ENCODE measurements around the gene EDDM13. TPM values are rescaled to one million over a fixed set of nuclear protein-coding genes. Genes with fewer than 3 reads are reported as not detected.

The EDDM13 gene
- total RNA-seq, 1 experiment from 2014 or later = not detected

DNA sequence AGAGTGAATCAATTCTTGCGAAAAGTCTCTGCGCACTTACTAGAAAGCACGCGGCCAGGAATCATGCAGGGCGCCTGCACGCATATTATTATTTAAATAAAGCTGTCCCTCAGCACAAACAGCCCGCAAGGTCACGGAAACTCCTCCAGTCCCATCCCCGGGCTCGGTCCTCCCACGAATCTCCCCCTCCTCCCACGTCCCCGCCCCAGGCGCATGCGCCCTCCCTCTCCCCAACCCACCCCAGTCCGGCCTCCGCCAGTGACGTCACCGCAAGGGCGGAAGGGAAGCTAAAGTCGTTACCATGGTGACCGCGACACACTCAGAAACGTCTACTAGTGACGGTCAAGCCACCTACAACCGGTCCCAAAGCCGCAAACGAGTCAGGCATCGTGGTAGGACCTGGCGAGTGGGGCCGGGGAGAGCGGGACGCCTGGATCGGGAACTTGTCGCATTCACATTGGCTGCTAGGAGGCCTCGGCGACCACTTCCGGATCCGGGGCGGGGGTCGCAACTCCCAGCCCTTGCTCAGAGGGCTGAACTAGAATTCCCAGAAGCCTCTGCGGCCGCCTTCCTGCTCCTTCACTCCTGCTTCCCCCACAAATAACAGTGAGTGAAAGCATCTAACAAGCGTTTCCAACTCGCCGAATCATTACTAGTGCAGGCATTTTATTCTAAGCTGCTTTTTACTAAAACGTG lies 42.0 kb downstream of the EDDM13 start, which contains the start of gene ZSCAN5A:
Gene ZSCAN5A (minus strand): TSS at position 459 of the 696 bp plus-strand sequence. CDS start 89,793 bp downstream, outside the sequence.
- intact Hi-C loops (cut with micrococcal nuclease) = loop anchor here (1.0 kb wide), 1 partner anchor 173 kb away; the partner anchor contains the start of gene ZNF444
- peak within 1 kb of the TSS; percentile 91 for H2AFZ ChIP-seq (ENCODE audit: low read length)
- no peaks in the 10 kb centered on the region; the same call in 1 of the 2 replicates for H3K36me3 ChIP-seq (ENCODE audit: low read depth, low read length)
- H3K27me3 ChIP-seq (ENCODE audit: low read length) = peaks cover 2% of the 10 kb centered on the region; the same call in 1 of the 2 replicates
- ATAC-seq (peak; percentile 81), DNase-seq (peak; percentile 97)
- H3K27ac ChIP-seq (ENCODE audit: low read length) = peak within 1 kb of the TSS; percentile 81
- H3K9me3 ChIP-seq (ENCODE audit: low read length) = no peaks in the 10 kb centered on the region
- no peak for TF ChIP-seq EZH2phosphoT487 (IDR thresholded peaks at IDR 0.05; ENCODE audit: borderline replicate concordance, low read length)
- TF ChIP-seq, protein P1, sequence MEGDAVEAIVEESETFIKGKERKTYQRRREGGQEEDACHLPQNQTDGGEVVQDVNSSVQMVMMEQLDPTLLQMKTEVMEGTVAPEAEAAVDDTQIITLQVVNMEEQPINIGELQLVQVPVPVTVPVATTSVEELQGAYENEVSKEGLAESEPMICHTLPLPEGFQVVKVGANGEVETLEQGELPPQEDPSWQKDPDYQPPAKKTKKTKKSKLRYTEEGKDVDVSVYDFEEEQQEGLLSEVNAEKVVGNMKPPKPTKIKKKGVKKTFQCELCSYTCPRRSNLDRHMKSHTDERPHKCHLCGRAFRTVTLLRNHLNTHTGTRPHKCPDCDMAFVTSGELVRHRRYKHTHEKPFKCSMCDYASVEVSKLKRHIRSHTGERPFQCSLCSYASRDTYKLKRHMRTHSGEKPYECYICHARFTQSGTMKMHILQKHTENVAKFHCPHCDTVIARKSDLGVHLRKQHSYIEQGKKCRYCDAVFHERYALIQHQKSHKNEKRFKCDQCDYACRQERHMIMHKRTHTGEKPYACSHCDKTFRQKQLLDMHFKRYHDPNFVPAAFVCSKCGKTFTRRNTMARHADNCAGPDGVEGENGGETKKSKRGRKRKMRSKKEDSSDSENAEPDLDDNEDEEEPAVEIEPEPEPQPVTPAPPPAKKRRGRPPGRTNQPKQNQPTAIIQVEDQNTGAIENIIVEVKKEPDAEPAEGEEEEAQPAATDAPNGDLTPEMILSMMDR (conservative IDR thresholded peaks at IDR 0.05; ENCODE audit: low read depth, low read length) = no peak
- no peak for TF ChIP-seq EZH2 (IDR thresholded peaks at IDR 0.05; ENCODE audit: low read length, unreplicated experiment)
- H3K4me3 ChIP-seq (ENCODE audit: low read length) = peak within 1 kb of the TSS; percentile 72
- H3K4me2 ChIP-seq (ENCODE audit: low read length) = peak within 1 kb of the TSS; percentile 85
- ChIA-PET CTCF (interaction anchor here (0.6 to 2.1 kb wide), 3 partner anchors 19 to 62 kb away, joined by 3 to 26 read pairs (median 12); no protein-coding TSS in a partner anchor), POLR2A (ENCODE audit: unreplicated experiment) (interaction anchor here (0.6 to 0.7 kb wide), 3 partner anchors 61 to 667 kb away, joined by 4 read pairs; no protein-coding TSS in a partner anchor)
- peaks cover 4% of the 10 kb centered on the region for H3K79me2 ChIP-seq (ENCODE audit: low read length)
- no peaks in the 10 kb centered on the region for H3K9me2 ChIP-seq (replicated peaks; ENCODE audit: low read length)
- BruUV-seq (replicated peaks) = no TSS peak
- H3K9ac ChIP-seq (ENCODE audit: low read length) = peak within 1 kb of the TSS; percentile 85
- no peaks in the 10 kb centered on the region for H3F3A ChIP-seq (ENCODE audit: low read length, unreplicated experiment)
- H4K20me1 ChIP-seq (ENCODE audit: low read length) = no peaks in the 10 kb centered on the region
- H3K4me1 ChIP-seq (ENCODE audit: insufficient read depth, low read length) = peaks cover 11% of the 10 kb centered on the region

DNA sequence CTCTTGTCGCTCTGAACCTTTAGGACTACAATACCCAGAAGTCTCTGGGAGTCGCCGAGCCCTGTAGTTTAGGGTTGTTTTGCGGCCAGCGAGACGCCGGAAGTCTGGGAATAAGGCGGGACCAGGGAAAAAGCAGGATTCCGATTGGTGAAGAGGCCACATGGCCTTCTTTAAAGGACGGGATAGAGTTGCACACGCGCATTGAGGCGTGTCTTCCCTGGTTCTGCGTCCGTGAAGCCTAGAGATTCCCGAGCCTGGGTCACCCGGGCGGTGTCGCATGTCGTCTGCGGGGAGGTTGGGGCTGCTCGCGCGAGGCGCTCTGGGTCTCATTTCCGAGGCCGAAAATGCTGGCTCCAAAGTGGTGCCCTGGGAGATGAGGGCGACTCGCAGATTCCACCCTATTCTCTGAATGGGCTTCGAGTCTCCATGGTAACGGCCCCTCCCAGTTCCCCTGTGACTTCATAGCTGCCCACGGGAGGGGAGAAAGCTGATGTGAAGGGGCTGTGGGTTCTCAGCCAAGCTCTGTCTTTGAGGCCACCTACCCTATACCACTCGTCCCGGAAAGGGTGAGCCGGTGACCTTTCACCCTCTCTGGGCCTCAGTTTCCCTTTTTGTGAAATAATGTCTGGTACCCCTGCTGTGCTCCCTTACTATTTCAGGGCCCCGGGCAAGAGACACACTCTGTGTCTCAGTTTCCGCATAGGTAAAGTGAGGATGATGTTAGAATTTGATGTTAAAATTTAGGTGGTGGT lies 42.7 kb downstream of the EDDM13 start:
- Histone ChIP-seq H3K36me3 (ENCODE audit: low read depth, low read length) (no peaks in the 10 kb centered on the region), H3K9me3 (ENCODE audit: low read length) (no peaks in the 10 kb centered on the region), H3K9me2 (replicated peaks; ENCODE audit: low read length) (no peaks in the 10 kb centered on the region), H3K79me2 (ENCODE audit: low read length) (peaks cover 4% of the 10 kb centered on the region), H3K4me3 (ENCODE audit: low read length) (peak overlapping the region; percentile 72), H3K4me1 (ENCODE audit: insufficient read depth, low read length) (peaks cover 11% of the 10 kb centered on the region), H3K9ac (ENCODE audit: low read length) (peak overlapping the region; percentile 85), H4K20me1 (ENCODE audit: low read length) (no peaks in the 10 kb centered on the region), H3F3A (ENCODE audit: low read length, unreplicated experiment) (no peaks in the 10 kb centered on the region), H3K27ac (ENCODE audit: low read length) (peak overlapping the region; percentile 81), H3K27me3 (ENCODE audit: low read length) (peaks cover 7% of the 10 kb centered on the region; the same call in 1 of the 2 replicates), H3K4me2 (ENCODE audit: low read length) (peak overlapping the region; percentile 85), H2AFZ (ENCODE audit: low read length) (peak overlapping the region; percentile 91)
- ATAC-seq = peak; percentile 90
- TSS peak; percentile 84 for BruUV-seq (replicated peaks)
- peak; percentile 99 for DNase-seq
- POLR2A ChIA-PET (ENCODE audit: unreplicated experiment) = interaction anchor here (0.6 kb wide), 2 partner anchors 145 to 668 kb away, joined by 4 read pairs; no protein-coding TSS in a partner anchor
- CTCF ChIA-PET = interaction anchor here (0.6 to 2.1 kb wide), 2 partner anchors 18 to 63 kb away, joined by 12 to 26 read pairs; no protein-coding TSS in a partner anchor
- intact Hi-C loops (cut with micrococcal nuclease) = loop anchor here (1.0 kb wide), 1 partner anchor 174 kb away; the partner anchor contains the start of gene ZNF444
- TF ChIP-seq EZH2phosphoT487 (IDR thresholded peaks at IDR 0.05; ENCODE audit: borderline replicate concordance, low read length) (no peak), EZH2 (IDR thresholded peaks at IDR 0.05; ENCODE audit: low read length, unreplicated experiment) (no peak)
- TF ChIP-seq, protein P1 (conservative IDR thresholded peaks at IDR 0.05; ENCODE audit: low read depth, low read length) = no peak
